Suprapubic skin (tissue), 4 donors: ENCODE results near the gene TTYH2. TPM values are rescaled to one million over a fixed set of nuclear protein-coding genes. Genes with fewer than 3 reads are reported as not detected.
"Not testable (repeated sequence)": the region's sequence is repeated elsewhere in the genome, so short reads cannot be mapped to it uniquely, and the experiment has no call there.

Experiments
- DNase-seq, 2 donors: peaks; one replicate each; pipeline ENCODE4 v3.0.0-alpha.2; 2019; ENCODE audit warnings: low spot score in 2 of 2
- H3K27ac ChIP-seq: fragments of 200-600 bp; sonication (generic); one replicate; pipeline ENCODE4 v1.5.1; 2019
- H3K27me3 ChIP-seq: fragments of 200-600 bp; sonication (generic); one replicate; pipeline ENCODE4 v1.5.1; 2019
- H3K36me3 ChIP-seq: fragments of 200-600 bp; sonication (generic); one replicate; pipeline ENCODE4 v1.5.1; 2019
- H3K4me1 ChIP-seq: fragments of 200-600 bp; sonication (generic); one replicate; pipeline ENCODE4 v1.5.1; 2019
- H3K4me3 ChIP-seq: fragments of 200-600 bp; sonication (generic); one replicate; pipeline ENCODE4 v1.5.1; 2019; ENCODE audit warnings: mild to moderate bottlenecking
- H3K9me3 ChIP-seq: fragments of 200-600 bp; sonication (generic); one replicate; pipeline ENCODE4 v1.5.1; 2019
- EP300 ChIP-seq: sonication (generic); formaldehyde crosslinking; IDR thresholded peaks from one replicate; pipeline ENCODE4 v1.6.1; 2017; ENCODE audit warnings: antibody characterized with exemption
- POLR2A ChIP-seq, 2 donors: fragments of 450-650 bp; IDR thresholded peaks; one replicate each; pipeline ENCODE4 v1.6.1; 2017; ENCODE audit warnings: antibody characterized with exemption in 2 of 2, mild to moderate bottlenecking in 2 of 2, moderate library complexity in 2 of 2
- POLR2AphosphoS5 ChIP-seq, 3 donors: sonication (generic); formaldehyde crosslinking; IDR thresholded peaks; one replicate each; pipeline ENCODE4 v1.6.1; 2017; ENCODE audit warnings: antibody characterized with exemption in 3 of 3
- WGBS: methylation state at CpG from one replicate; pipeline ENCODE4 v1.1.5; 2018; 5-methylcytosine and 5-hydroxymethylcytosine counted together
- total RNA-seq, 4 donors: library from RNA; depleted of rRNA; stranded (reverse); fragments of >200 nt; gene quantifications; one replicate each; pipeline ENCODE4 v1.1.0, GENCODE V29; 2016
- TF ChIP-seq, protein P1 (sequence below), 2 donors: fragments of 200-600 bp in 1 of 2; fragments of 450-650 bp in 1 of 2; sonication (generic) in 1 of 2; IDR thresholded peaks; one replicate each; pipeline ENCODE4 v1.5.1; 2016 to 2019; ENCODE audit warnings: antibody characterized with exemption in 2 of 2, mild to moderate bottlenecking in 1 of 2, moderate library complexity in 1 of 2

The TTYH2 gene
- total RNA-seq, 4 donors from 2014 or later = 5.7 to 12.0 (median 8.2) TPM

GRCh38 chr17:74186498-74186897 lies 26.9 kb upstream of the TTYH2 start:
- TF ChIP-seq EP300 (no peak), POLR2AphosphoS5 (IDR thresholded peaks at IDR 0.05) (no peak), POLR2A (IDR thresholded peaks at IDR 0.05) (no peak)
- TF ChIP-seq, protein P1, sequence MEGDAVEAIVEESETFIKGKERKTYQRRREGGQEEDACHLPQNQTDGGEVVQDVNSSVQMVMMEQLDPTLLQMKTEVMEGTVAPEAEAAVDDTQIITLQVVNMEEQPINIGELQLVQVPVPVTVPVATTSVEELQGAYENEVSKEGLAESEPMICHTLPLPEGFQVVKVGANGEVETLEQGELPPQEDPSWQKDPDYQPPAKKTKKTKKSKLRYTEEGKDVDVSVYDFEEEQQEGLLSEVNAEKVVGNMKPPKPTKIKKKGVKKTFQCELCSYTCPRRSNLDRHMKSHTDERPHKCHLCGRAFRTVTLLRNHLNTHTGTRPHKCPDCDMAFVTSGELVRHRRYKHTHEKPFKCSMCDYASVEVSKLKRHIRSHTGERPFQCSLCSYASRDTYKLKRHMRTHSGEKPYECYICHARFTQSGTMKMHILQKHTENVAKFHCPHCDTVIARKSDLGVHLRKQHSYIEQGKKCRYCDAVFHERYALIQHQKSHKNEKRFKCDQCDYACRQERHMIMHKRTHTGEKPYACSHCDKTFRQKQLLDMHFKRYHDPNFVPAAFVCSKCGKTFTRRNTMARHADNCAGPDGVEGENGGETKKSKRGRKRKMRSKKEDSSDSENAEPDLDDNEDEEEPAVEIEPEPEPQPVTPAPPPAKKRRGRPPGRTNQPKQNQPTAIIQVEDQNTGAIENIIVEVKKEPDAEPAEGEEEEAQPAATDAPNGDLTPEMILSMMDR (IDR thresholded peaks at IDR 0.05) = no peak
- Histone ChIP-seq H3K4me1 (no peaks in the 10 kb centered on the region), H3K9me3 (no peaks in the 10 kb centered on the region), H3K27ac (no peak overlapping the region), H3K36me3 (no peaks in the 10 kb centered on the region), H3K4me3 (no peak overlapping the region), H3K27me3 (peaks cover 31% of the 10 kb centered on the region)
- no peak for DNase-seq
- WGBS = 90% methylated on average over 20 of the region's 20 CpGs

DNA sequence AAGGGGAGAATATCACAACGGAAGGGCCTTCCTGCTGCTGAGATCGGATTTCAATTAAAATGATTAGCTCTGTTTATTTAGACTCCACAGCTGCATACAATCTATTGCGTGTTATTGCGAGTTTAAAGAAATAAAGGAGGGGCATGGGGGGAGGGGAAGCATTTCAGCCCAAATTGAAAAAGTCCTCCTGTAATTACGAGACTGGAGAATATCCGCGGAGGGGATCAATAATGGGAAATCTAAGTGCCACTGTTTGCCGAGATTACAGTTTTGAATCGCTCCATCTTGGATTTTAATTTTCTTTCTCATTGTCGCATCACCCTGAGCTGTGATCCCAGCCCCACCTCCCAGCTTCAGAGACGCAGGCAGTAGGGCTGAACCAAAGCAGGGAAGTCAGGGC lies 25.6 kb upstream of the TTYH2 start:
- DNase-seq = no peak
- Histone ChIP-seq H3K36me3 (no peaks in the 10 kb centered on the region), H3K9me3 (no peaks in the 10 kb centered on the region), H3K27ac (no peak overlapping the region), H3K27me3 (peaks cover 20% of the 10 kb centered on the region), H3K4me1 (peaks cover 6% of the 10 kb centered on the region), H3K4me3 (no peak overlapping the region)
- TF ChIP-seq, protein P1 (IDR thresholded peaks at IDR 0.05) = no peak
- TF ChIP-seq EP300 (no peak), POLR2AphosphoS5 (IDR thresholded peaks at IDR 0.05) (no peak), POLR2A (IDR thresholded peaks at IDR 0.05) (no peak)
- 66% methylated on average over 11 of the region's 11 CpGs for WGBS

GRCh38 chr17:74188687-74189086 lies 24.7 kb upstream of the TTYH2 start:
- not testable (repeated sequence) for H3K36me3 ChIP-seq, DNase-seq, H3K27ac ChIP-seq, H3K9me3 ChIP-seq, H3K4me3 ChIP-seq
- H3K27me3 ChIP-seq = peaks cover 19% of the 10 kb centered on the region
- peaks cover 12% of the 10 kb centered on the region for H3K4me1 ChIP-seq
- WGBS = 73% methylated on average over 4 of the region's 4 CpGs

DNA sequence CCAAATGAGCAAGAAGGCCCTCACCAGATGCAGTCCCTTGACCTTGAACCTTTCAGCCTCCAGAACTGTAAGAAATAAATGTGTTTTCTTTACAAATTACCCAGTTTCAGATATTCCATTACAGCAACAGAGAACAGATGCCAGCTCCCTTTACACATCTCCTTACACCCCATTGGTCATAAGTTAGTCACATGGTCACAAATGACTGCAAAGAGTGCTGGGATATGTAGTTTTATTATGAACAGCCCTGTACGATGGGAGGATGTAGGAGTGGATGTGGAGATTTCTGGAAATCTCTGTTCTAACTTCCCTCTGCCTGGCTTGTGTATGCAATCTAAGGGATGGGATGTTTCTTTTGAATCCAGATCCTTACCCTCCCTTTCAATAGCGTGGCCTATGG lies 23.2 kb upstream of the TTYH2 start:
- Histone ChIP-seq H3K4me1 (peaks cover 18% of the 10 kb centered on the region), H3K36me3 (no peaks in the 10 kb centered on the region), H3K4me3 (no peak overlapping the region), H3K9me3 (no peaks in the 10 kb centered on the region), H3K27me3 (peaks cover 15% of the 10 kb centered on the region), H3K27ac (no peak overlapping the region)
- 51% methylated on average over 2 of the region's 2 CpGs for WGBS
- TF ChIP-seq EP300 (no peak), POLR2A (IDR thresholded peaks at IDR 0.05) (no peak), POLR2AphosphoS5 (IDR thresholded peaks at IDR 0.05) (no peak)
- TF ChIP-seq, protein P1 (IDR thresholded peaks at IDR 0.05) = no peak
- DNase-seq = no peak

GRCh38 chr17:74190807-74191406 lies 22.5 kb upstream of the TTYH2 start:
- peaks cover 17% of the 10 kb centered on the region for H3K27me3 ChIP-seq
- H3K9me3 ChIP-seq = no peaks in the 10 kb centered on the region
- WGBS = 78% methylated on average over 5 of the region's 6 CpGs
- no peak overlapping the region for H3K27ac ChIP-seq
- no peak overlapping the region for H3K4me3 ChIP-seq
- TF ChIP-seq, protein P1 (IDR thresholded peaks at IDR 0.05) = no peak
- no peak for TF ChIP-seq EP300
- no peak for TF ChIP-seq POLR2A (IDR thresholded peaks at IDR 0.05)
- TF ChIP-seq POLR2AphosphoS5 (IDR thresholded peaks at IDR 0.05) = no peak
- peak in 1 of 2 donors; percentile 59 for DNase-seq
- H3K36me3 ChIP-seq = no peaks in the 10 kb centered on the region
- peaks cover 20% of the 10 kb centered on the region for H3K4me1 ChIP-seq
